ENCODE results near the gene ZP3.
"Not testable (repeated sequence)": the region's sequence is repeated elsewhere in the genome, so short reads cannot be mapped to it uniquely, and the experiment has no call there.

The ZP3 gene

DNA sequence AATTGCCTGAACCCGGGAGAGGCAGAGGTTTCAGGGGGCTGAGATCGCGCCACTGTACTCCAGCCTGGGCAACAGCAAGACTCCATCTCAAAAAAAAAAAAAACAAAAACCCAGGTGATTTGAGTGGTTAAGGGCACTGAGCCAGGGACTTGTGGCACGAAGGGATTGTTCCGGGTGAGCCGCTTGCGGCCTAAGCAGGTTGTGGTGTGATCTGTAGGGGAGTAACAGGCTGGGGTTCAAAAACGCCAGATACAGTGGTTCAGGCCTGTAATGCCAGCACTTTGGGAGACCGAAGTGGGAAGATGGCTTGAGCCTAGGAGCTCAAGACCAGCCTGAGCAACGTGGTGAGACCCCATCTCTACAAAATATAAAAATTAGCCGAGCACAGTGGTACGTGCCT is 19.1 kb downstream of the ZP3 start:
- not testable (repeated sequence) for DNase-seq

DNA sequence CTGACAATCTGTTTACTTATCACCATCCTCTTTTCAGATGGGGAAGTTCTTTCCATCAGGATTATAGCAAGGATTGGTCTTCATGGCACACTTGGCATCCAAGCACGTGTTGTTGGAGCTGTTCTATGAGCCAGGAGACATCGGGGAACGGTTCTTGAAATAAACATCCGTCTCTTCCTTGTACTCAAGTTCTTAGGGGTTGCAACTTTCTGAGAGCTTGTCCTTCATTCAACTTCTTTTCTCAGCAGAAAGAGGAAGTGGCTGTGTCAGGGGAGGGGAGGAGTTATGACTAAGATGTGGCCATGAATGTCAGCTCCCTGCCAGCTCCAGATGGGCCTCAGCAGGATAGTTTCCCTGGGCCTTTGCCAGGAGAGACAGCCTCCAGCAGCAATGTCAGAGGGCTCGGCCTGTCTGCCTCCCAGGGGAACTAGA is 20.8 kb downstream of the ZP3 start:
- peak; percentile 15 to 32 for DNase-seq

DNA sequence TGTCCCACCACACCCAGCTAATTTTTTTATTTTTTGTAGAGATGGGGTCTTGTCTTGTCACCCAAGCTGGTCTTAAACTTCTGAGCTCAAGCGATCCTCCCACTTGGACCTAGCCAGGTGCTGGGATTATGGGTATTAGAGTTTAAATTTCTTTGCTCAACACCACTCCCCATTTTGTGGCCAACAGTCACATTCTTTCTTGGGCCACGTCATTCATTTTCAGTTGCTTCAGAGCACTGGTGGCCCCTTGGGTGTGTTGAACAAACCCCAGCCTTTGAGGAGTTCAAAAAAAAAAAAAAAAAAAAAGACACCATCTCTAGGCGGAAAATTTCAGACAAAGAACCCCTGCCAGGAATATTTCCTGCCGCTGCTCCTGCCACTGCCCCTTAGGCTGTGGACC is 32.3 kb downstream of the ZP3 start:
- DNase-seq: not testable (repeated sequence)

DNA sequence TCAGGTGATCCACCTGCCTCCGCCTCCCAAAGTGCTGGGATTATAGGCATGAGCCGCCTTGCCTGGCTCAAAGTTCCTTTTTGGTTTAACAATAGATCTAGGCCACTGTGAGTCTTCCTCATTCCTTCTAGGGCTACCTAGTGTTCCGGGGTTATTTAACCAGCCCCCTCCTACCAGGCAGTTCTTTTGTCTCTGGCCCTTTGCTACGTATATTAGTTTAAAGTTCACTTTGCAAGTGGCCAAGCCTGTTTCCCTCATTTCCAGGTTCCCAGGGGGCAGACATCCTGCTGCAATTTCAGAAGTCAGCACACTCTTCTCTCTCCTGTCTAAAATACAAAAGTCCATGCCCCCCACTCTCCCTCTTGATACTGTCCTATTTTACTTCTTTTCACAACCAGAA is 33.8 kb downstream of the ZP3 start:
- not testable (repeated sequence) for DNase-seq

DNA sequence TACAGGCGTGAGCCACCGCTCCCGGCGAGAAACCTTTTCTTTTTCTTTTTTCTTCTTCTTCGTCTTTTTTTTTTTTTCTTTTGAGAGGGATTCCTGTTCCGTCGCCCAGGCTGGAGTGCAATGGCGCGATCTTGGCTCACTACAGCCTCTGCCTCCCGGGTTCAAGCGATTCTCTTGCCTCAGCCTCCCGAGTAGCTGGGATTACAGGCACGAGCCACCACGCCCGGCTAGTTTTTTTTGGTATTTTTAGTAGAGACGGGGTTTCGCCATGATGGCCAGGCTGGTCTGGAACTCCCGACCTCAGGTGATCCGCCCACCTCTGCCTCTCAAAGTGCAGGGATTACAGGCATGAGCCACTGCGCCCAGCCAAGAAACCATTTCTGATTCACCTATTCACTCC is 36.0 kb downstream of the ZP3 start:
- DNase-seq: not testable (repeated sequence)

DNA sequence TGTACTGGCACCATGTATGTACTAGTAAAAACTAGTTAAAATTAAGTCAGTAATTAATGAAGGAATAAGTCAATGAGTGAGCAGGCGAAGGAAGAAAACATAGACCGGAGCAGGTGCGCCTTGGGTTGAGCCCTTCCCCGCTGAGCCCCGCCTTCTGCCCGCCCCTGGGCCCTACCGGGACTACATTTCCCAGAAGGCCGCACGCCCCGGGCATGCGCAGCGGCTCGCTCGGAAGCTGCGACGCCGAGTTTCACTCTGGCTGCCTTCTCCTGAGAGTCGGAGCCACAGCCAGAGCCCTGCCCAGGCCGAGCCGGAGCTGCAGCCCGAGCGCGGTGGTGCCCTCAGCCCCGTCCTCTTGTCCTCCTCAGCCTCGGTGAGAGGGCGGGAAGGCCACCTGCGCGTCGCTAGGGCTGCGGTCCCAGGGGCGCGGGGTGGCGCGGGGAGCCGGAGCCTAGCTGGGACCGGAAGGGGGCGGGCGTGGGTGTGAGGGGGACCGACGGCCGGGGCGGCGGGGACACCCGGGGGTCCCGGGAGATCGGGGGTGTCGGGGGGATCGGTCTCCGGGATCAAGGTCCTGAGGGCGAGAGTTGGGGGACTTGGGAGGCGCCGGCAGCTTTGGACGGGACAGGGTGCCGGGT is 36.8 kb downstream of the ZP3 start, which contains the start of gene DTX2:
Gene DTX2, plus strand, starts transcription at position 246 of the 638 bp plus-strand sequence. CDS start 18,801 bp downstream, outside the sequence.
- not testable (repeated sequence) for DNase-seq

DNA sequence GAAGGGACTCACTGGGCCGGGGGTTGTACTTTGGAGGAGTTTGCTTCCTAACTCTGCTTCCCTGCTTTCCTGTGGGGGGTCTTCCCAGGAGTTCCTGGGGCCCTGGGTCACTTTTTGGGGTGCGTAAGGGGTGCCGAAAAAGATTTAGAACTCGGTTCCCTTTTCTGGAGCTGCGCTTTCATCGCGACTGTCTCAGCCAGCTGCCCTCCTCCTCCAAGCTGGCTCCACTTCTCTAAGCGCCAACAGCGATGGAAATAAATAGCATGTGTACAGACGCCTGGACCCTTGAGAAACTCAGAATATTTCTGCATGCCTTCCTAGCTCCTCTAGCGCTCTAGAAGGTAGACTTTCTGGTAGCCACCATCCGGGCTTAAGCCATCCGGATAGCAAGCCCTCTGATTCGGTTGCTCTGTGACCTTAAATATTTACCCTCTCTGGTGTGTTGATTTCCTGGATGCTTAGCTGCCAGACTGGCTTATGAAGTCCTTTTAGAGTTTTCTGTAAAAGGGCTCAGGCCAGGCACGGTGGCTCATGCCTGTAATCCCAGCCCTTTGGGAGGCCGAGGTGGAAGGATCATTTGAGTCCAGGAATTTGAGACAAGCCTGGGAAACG is 37.6 kb downstream of the ZP3 start:
- not testable (repeated sequence) for DNase-seq

DNA sequence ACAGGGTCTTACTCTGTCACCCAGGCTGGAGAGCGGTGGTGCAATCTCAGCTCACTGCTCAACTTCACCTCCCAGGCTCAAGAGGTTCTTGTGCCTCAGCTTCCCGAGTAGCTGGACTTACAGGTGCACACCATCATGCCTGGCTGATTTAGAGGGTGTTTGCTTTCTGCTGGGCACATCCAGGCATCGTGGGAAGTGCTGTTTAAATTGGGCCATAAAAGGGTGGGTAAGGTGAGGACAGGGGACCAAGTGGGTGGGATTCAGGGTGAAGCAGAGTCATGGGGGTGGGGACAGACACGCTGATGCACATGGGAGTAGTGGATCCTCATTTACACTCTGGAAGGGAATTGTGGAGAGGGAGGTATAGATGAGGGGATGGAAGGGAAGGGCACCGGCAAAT is 40.2 kb downstream of the ZP3 start:
- not testable (repeated sequence) for DNase-seq

DNA sequence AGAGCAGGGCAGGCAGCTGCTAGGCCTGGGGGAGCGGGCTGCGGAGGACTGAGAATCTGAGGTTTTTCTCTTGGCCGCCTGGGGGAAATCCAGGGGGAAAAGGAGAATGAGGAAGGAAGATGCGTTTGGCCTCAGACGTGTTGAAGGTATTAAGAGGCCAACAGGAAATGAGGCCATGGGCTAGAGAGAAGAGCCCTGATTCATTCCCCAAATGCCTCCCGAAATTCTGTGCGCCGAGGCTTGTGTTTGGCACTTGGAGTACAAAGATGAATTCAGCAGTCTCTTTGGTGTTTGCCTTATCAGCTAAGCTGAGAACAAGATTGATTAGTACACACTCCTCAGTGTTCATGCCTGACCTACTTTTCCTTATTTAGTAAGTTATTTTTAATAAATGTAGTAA is 41.2 kb downstream of the ZP3 start:
- not testable (repeated sequence) for DNase-seq

DNA sequence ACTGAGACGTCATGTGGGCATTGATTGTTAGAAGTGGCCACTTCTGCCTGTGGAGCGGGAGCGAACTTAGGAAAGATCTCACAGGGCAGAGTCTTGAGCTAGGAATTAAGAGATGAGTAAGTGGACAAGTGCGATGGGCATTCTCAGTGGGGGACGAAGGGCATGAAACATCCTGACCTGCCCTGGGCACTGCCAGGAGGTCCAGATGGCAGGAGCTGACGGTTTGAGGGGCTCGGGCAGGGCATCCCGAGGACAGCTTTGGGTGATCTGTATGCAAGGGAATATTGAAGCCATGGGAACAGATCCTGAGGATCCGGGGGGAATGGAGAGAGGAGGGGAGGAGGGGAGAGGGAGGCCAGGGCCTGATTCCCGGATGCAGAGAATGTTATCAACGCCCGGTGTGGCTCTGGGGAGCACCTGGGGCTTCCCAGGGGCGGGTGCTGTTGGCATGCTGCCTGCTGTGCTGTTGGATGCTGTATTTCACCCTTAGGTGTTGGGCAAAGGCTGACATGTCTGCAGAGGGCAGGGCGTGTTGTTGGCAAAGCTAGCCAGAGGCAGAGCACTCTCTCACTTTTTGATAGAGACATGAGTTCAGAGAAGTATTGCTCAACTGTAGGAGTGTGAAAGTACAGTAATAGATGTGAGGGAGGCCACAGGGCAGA is 43.1 kb downstream of the ZP3 start:
- DNase-seq: not testable (repeated sequence)

DNA sequence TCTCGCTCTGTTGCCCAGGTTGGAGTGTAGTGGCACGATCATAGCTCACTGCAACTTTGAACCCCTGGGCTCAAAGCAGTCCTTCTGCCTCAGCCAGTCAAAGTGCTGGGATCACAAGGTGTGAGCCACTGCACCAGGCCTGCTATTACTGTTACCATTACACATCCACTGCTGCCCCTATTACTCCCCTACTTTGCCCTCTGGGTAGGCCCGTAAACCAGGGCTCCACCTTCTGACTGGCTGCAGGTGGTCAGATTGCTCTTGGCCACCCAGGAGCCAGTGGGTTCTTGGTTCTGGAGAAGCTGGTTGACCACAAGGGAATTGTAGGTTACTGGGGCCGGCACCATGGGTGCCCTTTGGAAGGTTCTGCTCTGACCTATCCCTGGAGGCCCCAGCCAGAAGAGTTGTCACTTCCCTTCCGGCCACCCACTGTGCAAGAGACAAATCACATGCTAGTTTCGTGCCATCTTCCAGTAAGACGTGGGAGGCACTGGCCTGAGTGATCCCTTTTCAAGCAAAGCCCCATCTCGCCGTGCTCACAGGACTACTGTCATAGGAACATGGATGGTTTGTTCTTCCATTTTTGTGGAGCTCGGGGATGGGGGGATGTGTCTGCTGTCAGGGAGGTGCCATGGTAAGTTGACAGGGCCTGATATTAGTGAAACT is 46.9 kb downstream of the ZP3 start:
- not testable (repeated sequence) for DNase-seq

DNA sequence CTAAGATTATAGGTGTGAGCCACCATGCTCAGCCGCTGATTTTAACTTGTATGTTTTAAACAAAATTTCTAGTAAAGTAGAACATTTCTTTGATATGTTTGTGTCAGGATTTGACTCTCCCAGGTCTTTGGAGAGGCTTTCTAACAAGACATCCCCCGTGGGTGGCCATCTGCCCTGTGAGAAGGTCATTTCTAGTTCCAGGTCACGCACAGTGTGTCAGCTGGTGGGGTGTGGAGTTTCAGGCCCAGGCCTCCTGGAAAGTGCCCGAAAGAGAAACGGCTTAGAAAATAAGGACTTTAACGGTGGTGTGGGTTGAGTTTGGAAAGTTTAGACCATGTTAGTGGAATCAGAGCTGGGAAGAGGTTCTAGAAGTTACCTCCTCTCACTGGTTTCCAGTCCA is 48.3 kb downstream of the ZP3 start:
- not testable (repeated sequence) for DNase-seq

DNA sequence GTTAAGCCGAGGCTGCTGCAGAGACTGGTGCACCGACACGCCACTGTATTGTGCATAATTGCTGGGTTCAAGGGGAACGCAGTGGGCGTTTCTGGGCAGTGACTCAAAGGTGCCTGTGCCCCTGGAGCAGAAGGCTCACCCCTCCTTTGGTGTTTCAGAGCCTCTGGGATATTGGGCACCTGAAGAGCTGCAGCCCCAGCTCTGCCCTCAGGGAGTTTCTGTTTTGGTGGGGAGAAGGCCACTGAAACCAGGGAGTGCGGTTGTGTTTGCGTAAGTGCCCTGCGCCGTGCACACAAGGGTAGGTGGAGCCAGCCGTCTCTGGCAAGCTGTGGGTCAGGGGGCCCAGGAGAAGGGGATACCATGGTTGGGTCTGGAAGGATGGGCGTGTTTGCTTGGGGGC is 51.5 kb downstream of the ZP3 start:
- not testable (repeated sequence) for DNase-seq

DNA sequence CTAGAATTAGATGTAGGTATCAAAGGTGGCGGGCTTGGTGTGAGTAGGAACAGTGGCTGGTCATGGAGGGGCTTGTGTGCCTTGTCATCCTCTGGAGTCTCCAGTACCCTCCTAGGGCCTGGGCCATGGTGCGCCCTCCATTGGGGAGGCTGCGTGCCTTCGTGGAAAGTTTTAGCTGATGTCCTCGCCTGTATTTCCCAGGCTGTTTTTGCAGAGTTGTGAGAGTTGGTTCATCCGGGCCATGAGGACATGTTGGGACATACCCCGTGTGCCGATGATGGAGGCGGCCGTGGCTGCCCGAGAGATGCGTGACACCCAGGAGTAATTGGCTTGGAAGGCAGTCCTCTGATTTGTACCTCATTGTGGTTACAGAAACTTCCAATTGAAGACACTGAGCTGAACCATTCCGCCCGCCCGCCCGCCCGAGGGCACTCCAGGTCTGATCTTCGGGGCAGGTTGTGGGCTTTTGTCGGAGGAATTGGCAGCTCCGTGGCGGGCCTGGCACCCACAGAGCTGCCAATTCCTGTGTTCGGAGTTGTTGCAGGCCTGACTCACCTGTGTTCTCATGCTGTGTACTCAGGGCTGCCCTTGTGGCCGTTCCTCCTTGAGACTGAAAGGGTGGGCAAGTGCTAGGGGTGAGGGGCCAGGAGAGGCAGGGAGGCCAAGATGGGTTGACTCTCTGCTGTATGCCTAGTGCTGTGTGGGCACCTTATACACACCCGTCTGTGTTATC is 52.2 kb downstream of the ZP3 start:
- not testable (repeated sequence) for DNase-seq

DNA sequence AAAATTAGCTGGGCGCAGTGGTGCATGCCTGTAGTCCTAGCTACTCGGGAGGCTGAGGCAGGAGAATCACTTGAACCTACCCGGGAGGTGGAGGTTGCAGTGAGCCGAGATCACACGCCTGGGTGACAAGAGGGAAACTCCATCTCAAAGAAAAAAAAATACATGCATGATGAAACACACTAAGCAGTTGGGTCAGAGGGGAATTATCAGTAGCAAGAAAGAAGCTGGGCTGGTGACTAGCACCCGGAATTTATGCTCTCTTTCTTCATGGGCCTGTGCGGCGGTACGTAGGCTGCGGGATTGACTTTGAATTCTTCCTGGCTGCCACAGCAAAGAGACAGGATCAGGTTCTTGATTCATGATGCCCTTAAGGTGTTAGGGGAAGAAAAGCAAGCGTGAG is 54.9 kb downstream of the ZP3 start:
- not testable (repeated sequence) for DNase-seq

DNA sequence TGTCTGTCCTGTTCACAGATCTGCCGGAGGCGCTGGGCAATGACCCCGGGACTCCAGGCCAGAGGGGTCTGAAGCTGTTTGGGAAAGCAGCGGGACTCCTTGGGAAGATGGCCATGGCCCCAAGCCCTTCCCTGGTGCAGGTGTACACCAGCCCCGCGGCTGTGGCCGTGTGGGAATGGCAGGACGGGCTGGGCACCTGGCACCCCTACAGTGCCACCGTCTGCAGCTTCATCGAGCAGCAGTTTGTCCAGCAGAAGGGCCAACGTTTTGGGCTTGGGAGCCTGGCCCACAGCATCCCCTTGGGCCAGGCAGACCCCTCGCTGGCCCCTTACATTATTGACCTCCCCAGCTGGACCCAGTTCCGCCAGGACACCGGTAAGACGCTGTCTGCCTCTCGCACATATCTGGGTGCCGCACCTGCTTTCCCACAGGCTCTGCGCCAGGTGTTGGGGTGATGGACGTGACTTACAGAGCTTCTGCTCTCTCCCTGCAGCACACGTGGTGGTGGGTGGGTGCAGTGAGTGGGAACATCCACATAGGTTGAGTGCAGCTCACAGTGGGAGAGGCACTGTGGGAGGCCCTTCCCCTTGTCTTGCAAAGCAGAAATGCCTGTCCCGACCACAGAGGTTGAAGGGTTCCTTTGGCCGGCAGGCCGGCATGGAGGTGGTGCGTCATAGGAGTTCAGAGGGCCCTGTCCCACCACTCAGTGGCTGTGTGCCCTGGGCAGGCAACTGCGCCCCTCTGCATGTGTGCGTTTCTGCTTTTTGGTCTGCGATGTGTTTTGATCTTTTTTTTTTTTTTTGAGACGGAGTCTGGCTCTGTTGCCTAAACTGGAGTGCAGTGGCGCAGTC is 55.9 kb downstream of the ZP3 start:
- DNase-seq: not testable (repeated sequence)

DNA sequence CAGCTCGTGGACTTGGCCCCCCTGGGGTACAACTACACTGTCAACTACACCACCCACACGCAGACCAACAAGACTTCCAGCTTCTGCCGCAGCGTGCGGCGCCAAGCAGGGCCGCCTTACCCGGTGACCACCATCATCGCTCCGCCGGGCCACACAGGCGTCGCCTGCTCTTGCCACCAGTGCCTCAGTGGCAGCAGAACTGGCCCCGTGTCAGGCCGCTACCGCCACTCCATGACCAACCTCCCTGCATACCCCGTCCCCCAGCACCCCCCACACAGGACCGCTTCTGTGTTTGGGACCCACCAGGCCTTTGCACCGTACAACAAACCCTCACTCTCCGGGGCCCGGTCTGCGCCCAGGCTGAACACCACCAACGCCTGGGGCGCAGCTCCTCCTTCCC is 57.9 kb downstream of the ZP3 start:
- not testable (repeated sequence) for DNase-seq

DNA sequence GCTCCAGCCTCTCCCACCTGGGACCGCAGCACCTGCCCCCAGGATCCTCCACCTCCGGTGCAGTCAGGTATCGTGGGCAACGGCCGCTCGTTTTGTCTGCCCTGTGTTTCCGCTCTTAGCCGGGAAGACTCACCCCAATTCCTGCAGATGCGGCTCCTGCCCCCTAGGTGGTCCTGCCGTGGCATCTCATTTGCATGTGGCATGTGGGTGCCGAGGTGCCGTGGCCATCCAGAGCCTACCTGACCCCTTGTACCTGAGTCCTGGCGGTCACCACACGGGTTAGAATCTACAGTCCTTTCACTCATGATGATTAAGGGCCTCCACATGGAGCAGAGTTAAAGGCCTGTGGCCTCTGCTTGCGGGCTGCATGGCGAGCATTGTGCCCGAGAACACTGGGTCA is 58.3 kb downstream of the ZP3 start:
- not testable (repeated sequence) for DNase-seq

DNA sequence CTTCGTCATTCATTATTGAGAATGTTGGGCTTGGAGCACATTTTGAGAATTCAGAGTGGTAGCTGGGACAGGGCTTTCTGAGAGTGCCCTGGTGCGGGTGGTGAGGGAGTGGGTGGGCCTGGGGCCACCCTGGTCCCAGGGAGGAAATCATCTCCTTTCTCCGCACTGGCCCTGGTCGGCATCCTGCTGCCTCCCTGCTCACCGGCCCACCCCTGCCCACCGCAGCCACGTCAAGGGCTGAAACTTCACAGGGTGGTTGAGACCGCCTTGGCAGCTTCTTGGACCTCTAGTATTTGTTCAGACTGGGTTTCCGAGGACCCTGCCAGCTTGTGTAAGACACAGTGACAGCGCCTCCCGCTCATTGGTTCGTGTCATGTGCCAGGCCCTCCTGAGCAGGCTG is 59.7 kb downstream of the ZP3 start:
- DNase-seq: not testable (repeated sequence)

DNA sequence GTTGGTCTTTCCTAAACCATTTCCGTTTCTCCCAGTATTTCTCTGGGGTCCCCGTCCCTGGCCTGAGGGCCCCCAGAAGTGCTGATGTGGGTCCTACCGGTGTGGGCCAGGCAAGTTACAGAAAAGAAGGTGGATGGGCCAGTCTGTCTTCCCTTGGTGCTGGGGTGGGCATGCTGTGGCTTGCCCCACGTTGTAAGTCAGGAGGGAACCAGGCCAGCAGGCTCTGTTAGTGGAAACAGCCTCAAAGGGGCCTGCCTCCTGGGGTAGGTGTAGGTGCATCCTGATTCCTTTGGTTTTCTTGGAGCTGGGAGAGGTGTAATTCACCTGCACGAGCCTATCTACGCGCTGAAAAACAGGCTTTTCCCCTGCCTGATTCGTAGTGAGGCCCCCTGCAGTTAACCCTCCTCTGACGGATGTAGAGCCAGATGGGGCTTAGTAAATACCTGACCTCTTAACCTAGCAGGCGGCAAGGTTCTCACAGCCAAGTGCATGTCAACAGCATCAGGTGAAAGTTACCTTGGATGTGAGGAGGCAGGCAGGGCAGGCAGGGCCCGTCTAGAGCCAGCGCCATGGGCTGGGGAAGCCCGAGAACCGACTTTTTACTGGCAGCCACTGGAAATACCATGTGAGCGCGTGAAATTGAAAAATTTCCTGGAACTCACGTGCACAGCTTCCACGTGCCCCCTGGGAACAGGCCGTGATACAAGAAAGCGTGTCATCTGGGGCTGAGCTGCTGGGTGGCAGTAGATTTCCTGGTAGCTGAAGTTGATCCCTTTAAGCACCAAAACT is 61.3 kb downstream of the ZP3 start:
- not testable (repeated sequence) for DNase-seq

DNA sequence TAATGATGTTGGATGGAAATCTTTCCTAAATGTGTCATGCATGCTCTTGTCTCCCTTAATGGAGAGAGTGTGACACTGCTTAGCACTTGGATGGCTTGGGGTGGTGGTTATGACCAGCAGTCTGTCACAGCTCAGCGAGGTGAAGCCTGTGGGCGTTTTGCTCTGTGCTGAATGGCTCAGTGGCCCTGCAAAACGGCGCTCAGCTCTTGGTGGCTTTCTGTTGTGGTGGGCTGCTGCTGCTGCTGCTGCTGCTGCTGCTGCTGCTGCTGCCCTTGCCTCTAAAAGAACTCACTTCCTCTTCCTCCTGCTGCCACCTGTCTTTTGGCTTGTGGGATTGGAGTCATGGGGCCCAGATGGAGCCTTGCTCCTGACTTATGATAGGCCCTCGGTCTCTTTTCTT is 61.9 kb downstream of the ZP3 start:
- not testable (repeated sequence) for DNase-seq

All from AML-193 (cell line).